Aorta (tissue), 5 donors: ENCODE data around the gene ABCD1. TPM values are rescaled to one million over a fixed set of nuclear protein-coding genes. Genes with fewer than 3 reads are reported as not detected.

ENCODE experiments used
- ATAC-seq: fragments of 200-7000 bp; cut with Tn5 transposase; one replicate; pipeline ENCODE4 v1.9.1; 2022; ENCODE audit warnings: moderate library complexity; ENCODE audit not compliant: low FRiP score
- DNase-seq, 2 donors: peaks; one replicate each; pipeline ENCODE4 v3.0.0-alpha.2; 2020
- H3K27ac ChIP-seq, 2 donors: one replicate each; pipeline ENCODE4 v1.5.1; 2013; ENCODE audit warnings: low read length in 2 of 2, mild to moderate bottlenecking in 2 of 2, moderate library complexity in 2 of 2, control low read depth in 1 of 2, inconsistent platforms in 1 of 2, low read depth in 1 of 2
- H3K27me3 ChIP-seq, 2 donors: one replicate each; pipeline ENCODE4 v1.6.1; 2013; ENCODE audit warnings: control low read depth in 1 of 2, low read length in 1 of 2, mild to moderate bottlenecking in 1 of 2, moderate library complexity in 1 of 2; ENCODE audit not compliant: insufficient read depth in 2 of 2, control insufficient read depth in 1 of 2
- H3K36me3 ChIP-seq, 2 donors: one replicate each; pipeline ENCODE4 v1.6.1; 2013; ENCODE audit warnings: control low read depth in 1 of 2, low read length in 1 of 2, mild to moderate bottlenecking in 1 of 2; ENCODE audit not compliant: insufficient read depth in 2 of 2, control insufficient read depth in 1 of 2
- H3K4me1 ChIP-seq, 2 donors: one replicate each; pipeline ENCODE4 v1.6.1; 2013; ENCODE audit warnings: low read length in 2 of 2, control low read depth in 1 of 2, mild to moderate bottlenecking in 1 of 2, moderate library complexity in 1 of 2; ENCODE audit not compliant: insufficient read depth in 2 of 2, control insufficient read depth in 1 of 2
- H3K4me3 ChIP-seq, 2 donors: one replicate each; pipeline ENCODE4 v1.5.1; 2013; ENCODE audit warnings: low read length in 2 of 2, control low read depth in 1 of 2, mild to moderate bottlenecking in 1 of 2
- H3K9me3 ChIP-seq: one replicate; pipeline ENCODE4 v1.6.1; 2013; ENCODE audit warnings: mild to moderate bottlenecking, low read length; ENCODE audit not compliant: control insufficient read depth
- whole genome bisulfite sequencing, 2 donors: extraction: QIAGEN DNeasy Blood & Tissue Kit; methylation state at CpG; one replicate each; pipeline ENCODE4 v1.1.7; 2013; 5-methylcytosine and 5-hydroxymethylcytosine counted together
- intact Hi-C, 2 donors: fragments of 100-400 bp; cut with DNase I; formaldehyde crosslinking; loops; one replicate each; pipeline versions ENCODE4 v1.14.2 to v1.15.0; 2022
- polyA plus RNA-seq, 2 donors: library from polyadenylated mRNA; stranded (reverse); fragments of 200-250 nt; gene quantifications; one replicate each; pipeline ENCODE4 v1.2.3, GENCODE V29; 2013
- total RNA-seq, 2 donors: library from RNA; stranded (reverse); fragmentation: NEBNext Ultra II Directional; extraction: Animal tissue kit (Norgen Biotek cat#: 25700); gene quantifications; one replicate each; pipeline ENCODE4 v1.2.1, GENCODE V29; 2021
- donor health status: healthy with polysubstance abuse.
- donor health status: Bipolar disorder and iron deficiency.
- donor health status: DM: no; HTN: no; CAD: no.
- donor health status: DM: no; HTN: no; CAD: no.
- donor health status: DM: yes; HTN: yes; CAD: no.

The ABCD1 gene
- total and polyA plus RNA-seq, 4 donors, result 8.8 to 15.8 (median 10.7) TPM

GRCh38 chrX:153782313-153782712, 57.7 kb downstream of the ABCD1 start:
- no peaks in the 10 kb centered on the region for H3K9me3 ChIP-seq
- no peaks in the 10 kb centered on the region for H3K27me3 ChIP-seq
- WGBS, 2 donors, result 70 to 71% methylated on average over 11 of the region's 11 CpGs
- ATAC-seq, result no peak
- no peak overlapping the region for H3K27ac ChIP-seq
- H3K4me3 ChIP-seq, result no peak overlapping the region
- no peaks in the 10 kb centered on the region for H3K4me1 ChIP-seq
- DNase-seq, result no peak
- intact Hi-C loops, result no loop called here
- H3K36me3 ChIP-seq, result peaks cover 0 to 3% of the 10 kb centered on the region in 2 donors

- WGBS, 2 donors, result 90 to 92% methylated on average over 14 of the region's 14 CpGs
- Histone ChIP-seq H3K9me3 (no peaks in the 10 kb centered on the region), H3K4me1 (no peaks in the 10 kb centered on the region), H3K4me3 (no peak overlapping the region), H3K36me3 (peaks cover 0 to 3% of the 10 kb centered on the region in 2 donors), H3K27ac (no peak overlapping the region), H3K27me3 (no peaks in the 10 kb centered on the region)
- ATAC-seq (no peak), DNase-seq (no peak)
- intact Hi-C loops, result no loop called here
Measured at GRCh38 chrX:153782871-153783270, 58.2 kb downstream of the ABCD1 start.

GRCh38 chrX:153783378-153784013, 58.8 kb downstream of the ABCD1 start:
- WGBS, 2 donors, result 81 to 85% methylated on average over 24 of the region's 24 CpGs
- DNase-seq (no peak), ATAC-seq (no peak)
- no peaks in the 10 kb centered on the region for H3K9me3 ChIP-seq
- H3K36me3 ChIP-seq, result peaks cover 0 to 3% of the 10 kb centered on the region in 2 donors
- no peak overlapping the region for H3K4me3 ChIP-seq
- intact Hi-C loops, result no loop called here
- H3K27me3 ChIP-seq, result no peaks in the 10 kb centered on the region
- H3K27ac ChIP-seq, result no peak overlapping the region
- no peaks in the 10 kb centered on the region for H3K4me1 ChIP-seq

GRCh38 chrX:153784325-153784967, 59.8 kb downstream of the ABCD1 start:
- H3K27ac ChIP-seq, result no peak overlapping the region
- H3K4me3 ChIP-seq, result no peak overlapping the region
- H3K9me3 ChIP-seq, result no peaks in the 10 kb centered on the region
- intact Hi-C loops, result no loop called here
- DNase-seq, result no peak
- ATAC-seq, result no peak
- H3K4me1 ChIP-seq, result no peaks in the 10 kb centered on the region
- H3K36me3 ChIP-seq, result peaks cover 0 to 3% of the 10 kb centered on the region in 2 donors
- 88 to 90% methylated on average over 22 to 27 of the region's 27 CpGs for WGBS, 2 donors
- no peaks in the 10 kb centered on the region for H3K27me3 ChIP-seq

- no peak for DNase-seq
- no peaks in the 10 kb centered on the region for H3K4me1 ChIP-seq
- no peak overlapping the region for H3K4me3 ChIP-seq
- H3K27me3 ChIP-seq, result no peaks in the 10 kb centered on the region
- WGBS, 2 donors, result 70 to 84% methylated on average over 15 of the region's 15 CpGs
- no peak for ATAC-seq
- intact Hi-C loops, result no loop called here
- no peaks in the 10 kb centered on the region for H3K9me3 ChIP-seq
- H3K27ac ChIP-seq, result no peak overlapping the region
- peaks cover 0 to 3% of the 10 kb centered on the region in 2 donors for H3K36me3 ChIP-seq
Measured at GRCh38 chrX:153786669-153787068, 62.0 kb downstream of the ABCD1 start.

GRCh38 chrX:153789654-153790053, 65.0 kb downstream of the ABCD1 start:
- ATAC-seq (no peak), DNase-seq (no peak)
- Histone ChIP-seq H3K36me3 (peaks cover 0 to 3% of the 10 kb centered on the region in 2 donors), H3K27me3 (no peaks in the 10 kb centered on the region), H3K4me3 (no peak overlapping the region), H3K27ac (no peak overlapping the region), H3K4me1 (no peaks in the 10 kb centered on the region), H3K9me3 (no peaks in the 10 kb centered on the region)
- intact Hi-C loops, result no loop called here
- WGBS, 2 donors, result 90 to 95% methylated on average over 12 of the region's 12 CpGs

- no peaks in the 10 kb centered on the region for H3K9me3 ChIP-seq
- no peak overlapping the region for H3K27ac ChIP-seq
- no peak overlapping the region for H3K4me3 ChIP-seq
- intact Hi-C loops, result no loop called here
- H3K36me3 ChIP-seq, result no peaks in the 10 kb centered on the region
- no peak for DNase-seq
- 80 to 86% methylated on average over 17 of the region's 17 CpGs for WGBS, 2 donors
- H3K27me3 ChIP-seq, result no peaks in the 10 kb centered on the region
- H3K4me1 ChIP-seq, result no peaks in the 10 kb centered on the region
- no peak for ATAC-seq
Measured at GRCh38 chrX:153791104-153791852, 66.6 kb downstream of the ABCD1 start.

GRCh38 chrX:153792368-153792767, 67.7 kb downstream of the ABCD1 start:
- H3K9me3 ChIP-seq, result no peaks in the 10 kb centered on the region
- H3K4me3 ChIP-seq, result no peak overlapping the region
- no peaks in the 10 kb centered on the region for H3K4me1 ChIP-seq
- intact Hi-C loops, result no loop called here
- no peak overlapping the region for H3K27ac ChIP-seq
- ATAC-seq (no peak), DNase-seq (no peak)
- H3K36me3 ChIP-seq, result no peaks in the 10 kb centered on the region
- WGBS, 2 donors, result 81 to 89% methylated on average over 6 of the region's 6 CpGs
- no peaks in the 10 kb centered on the region for H3K27me3 ChIP-seq
